ENCODE measurements around the gene SPAG17. TPM values are rescaled to one million over a fixed set of nuclear protein-coding genes. Genes with fewer than 3 reads are reported as not detected.

Gene SPAG17
- total and polyA plus RNA-seq, 4 experiments from 2014 or later: not detected

DNA sequence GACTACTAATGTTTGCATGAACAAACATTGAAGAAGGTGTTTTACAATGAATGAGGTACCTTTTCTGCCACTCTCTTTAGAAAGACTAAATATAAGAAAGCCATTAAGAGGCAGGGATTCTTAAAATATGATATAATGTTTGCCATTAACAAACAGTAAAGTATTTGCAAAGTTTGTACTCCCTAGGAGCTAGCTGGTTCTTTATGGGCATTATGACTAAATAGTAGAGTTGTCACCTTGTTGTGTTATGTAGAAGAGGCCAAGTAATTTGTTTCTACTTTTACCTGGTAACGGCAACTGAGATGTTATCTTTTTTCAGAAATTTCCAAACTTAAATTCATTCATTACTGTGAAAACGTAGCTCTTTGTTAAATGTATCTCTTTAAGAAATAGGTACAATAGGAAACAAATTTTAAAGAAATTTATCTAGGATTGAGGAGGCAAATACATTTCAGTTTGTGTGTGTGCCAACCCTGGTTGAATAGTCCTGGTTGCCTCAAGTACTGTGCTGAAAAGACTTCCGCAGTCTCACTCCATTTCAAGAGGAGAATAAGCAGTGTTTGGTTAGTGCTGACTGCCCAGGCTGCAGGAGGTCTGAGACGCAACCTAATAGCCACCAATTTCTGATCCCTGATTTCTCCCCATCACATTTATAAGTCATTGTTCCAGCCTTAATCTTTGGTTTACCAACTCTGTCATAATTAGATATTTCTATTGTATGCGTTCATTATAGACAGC lies 203.4 kb downstream of the SPAG17 start:
- Histone ChIP-seq H3K27ac (ENCODE audit: low read depth, low read length) (no peak overlapping the region), H3K4me3 (ENCODE audit: low read length in 2 of 2) (no peak overlapping the region), H3K36me3 (ENCODE audit: insufficient read depth, low read length) (no peaks in the 10 kb centered on the region), H3K27me3 (ENCODE audit: insufficient read depth, low read length) (no peaks in the 10 kb centered on the region), H3K4me1 (ENCODE audit: insufficient read depth, low read length) (no peaks in the 10 kb centered on the region), H3K9me3 (ENCODE audit: control insufficient read depth in 1 of 2, low read length in 2 of 2) (no peaks in the 10 kb centered on the region)
- Mint-ChIP-seq H3K27me3 (peaks cover 12 to 14% of the 10 kb centered on the region in 2 donors), H3K36me3 (no peaks in the 10 kb centered on the region), H3K4me1 (no peaks in the 10 kb centered on the region), H3K27ac (no peak overlapping the region), H3K4me3 (no peak overlapping the region), H3K9me3 (peaks cover 0 to 4% (median 0%) of the 10 kb centered on the region in 8 donors)
- no peak for DNase-seq
- intact Hi-C loops (cut with micrococcal nuclease): no loop called here
- ChIA-PET POLR2A (ENCODE audit: partially characterized antibody) (no interaction called here), CTCF (ENCODE audit: partially characterized antibody) (no interaction called here)

DNA sequence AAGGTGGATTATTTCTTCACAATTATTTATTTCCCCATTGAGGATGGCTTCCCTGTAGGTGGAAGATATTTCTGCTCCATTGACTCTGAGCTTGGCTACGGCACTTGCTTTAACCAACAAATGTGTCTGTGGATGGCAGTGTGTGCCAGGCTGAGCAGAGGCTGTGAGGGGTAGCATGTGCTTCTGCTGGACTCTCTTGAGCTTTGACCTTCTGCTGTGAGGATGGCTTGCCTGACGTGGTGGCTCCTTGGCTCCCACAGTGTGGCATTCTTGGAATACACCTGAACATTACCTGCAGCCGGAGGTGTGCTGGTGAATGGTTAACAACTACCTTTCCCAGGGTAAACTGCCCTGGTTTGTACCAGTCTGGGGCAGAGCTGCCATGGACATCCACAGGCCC lies 208.6 kb downstream of the SPAG17 start:
- intact Hi-C loops (cut with micrococcal nuclease): no loop called here
- H3K27me3 ChIP-seq (ENCODE audit: insufficient read depth, low read length): no peaks in the 10 kb centered on the region
- Mint-ChIP-seq H3K27me3 (peaks cover 0 to 5% of the 10 kb centered on the region in 2 donors), H3K36me3 (no peaks in the 10 kb centered on the region), H3K9me3 (no peaks in the 10 kb centered on the region), H3K4me1 (no peaks in the 10 kb centered on the region), H3K27ac (no peak overlapping the region), H3K4me3 (no peak overlapping the region)
- H3K27ac ChIP-seq (ENCODE audit: low read depth, low read length): no peak overlapping the region
- H3K36me3 ChIP-seq (ENCODE audit: insufficient read depth, low read length): no peaks in the 10 kb centered on the region
- no peak for DNase-seq
- no peaks in the 10 kb centered on the region for H3K9me3 ChIP-seq (ENCODE audit: control insufficient read depth in 1 of 2, low read length in 2 of 2)
- ChIA-PET CTCF (ENCODE audit: partially characterized antibody) (no interaction called here), POLR2A (ENCODE audit: partially characterized antibody) (no interaction called here)
- no peaks in the 10 kb centered on the region for H3K4me1 ChIP-seq (ENCODE audit: insufficient read depth, low read length)
- no peak overlapping the region for H3K4me3 ChIP-seq (ENCODE audit: low read length in 2 of 2)

DNA sequence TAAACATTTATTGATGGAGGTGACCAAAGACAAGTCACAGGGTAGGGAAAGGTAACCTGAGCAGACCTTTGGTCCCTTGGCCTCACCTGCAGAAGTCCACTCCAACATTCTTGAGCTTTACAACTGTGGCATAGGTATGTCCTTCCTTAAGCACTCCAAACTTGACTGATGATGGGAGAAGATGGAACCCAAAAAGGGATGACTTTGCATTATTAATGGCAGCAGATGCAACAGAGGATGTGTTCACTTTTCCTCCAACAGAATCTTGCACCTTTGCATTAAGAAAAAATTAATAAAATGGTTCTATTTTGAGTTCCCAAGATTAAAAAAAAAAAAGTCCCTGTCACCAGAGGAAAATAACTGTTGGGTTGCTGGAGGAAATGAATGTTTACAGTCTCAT lies 213.3 kb downstream of the SPAG17 start:
- no peak overlapping the region for H3K27ac Mint-ChIP-seq
- no peaks in the 10 kb centered on the region for H3K27me3 ChIP-seq (ENCODE audit: insufficient read depth, low read length)

DNA sequence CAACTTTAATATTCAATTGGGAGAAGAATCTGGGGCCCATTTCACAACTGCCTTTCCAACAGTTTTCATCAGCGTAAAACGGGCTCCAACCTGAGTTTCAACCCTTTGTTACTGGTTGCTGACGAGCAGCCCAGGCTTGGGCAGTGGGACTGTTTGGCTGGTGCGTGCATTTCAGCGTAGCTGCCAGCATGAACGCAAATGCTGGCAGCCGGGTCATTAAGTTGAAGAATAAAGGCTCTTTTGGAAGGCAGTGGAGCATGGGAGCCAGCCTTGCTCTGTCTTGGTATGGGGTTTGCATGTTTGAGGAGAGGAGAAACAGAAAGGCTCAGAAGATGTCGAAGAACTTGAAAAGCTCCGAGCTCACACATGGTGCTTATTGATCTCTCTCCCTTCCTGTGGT lies 214.8 kb downstream of the SPAG17 start:
- CTCF ChIA-PET (ENCODE audit: partially characterized antibody): no interaction called here
- intact Hi-C loops (cut with micrococcal nuclease): no loop called here

More for the DNA sequence above, 213.3 kb downstream of the SPAG17 start:
- H3K9me3 ChIP-seq (ENCODE audit: control insufficient read depth in 1 of 2, low read length in 2 of 2): no peaks in the 10 kb centered on the region
- H3K4me3 Mint-ChIP-seq: no peak overlapping the region
- no peaks in the 10 kb centered on the region for H3K36me3 ChIP-seq (ENCODE audit: insufficient read depth, low read length)
- POLR2A ChIA-PET (ENCODE audit: partially characterized antibody): no interaction called here
- H3K36me3 Mint-ChIP-seq: no peaks in the 10 kb centered on the region
- intact Hi-C loops (cut with micrococcal nuclease): no loop called here
- H3K4me1 ChIP-seq (ENCODE audit: insufficient read depth, low read length): no peaks in the 10 kb centered on the region
- no peak overlapping the region for H3K27ac ChIP-seq (ENCODE audit: low read depth, low read length)
- no peaks in the 10 kb centered on the region for H3K4me1 Mint-ChIP-seq
- CTCF ChIA-PET (ENCODE audit: partially characterized antibody): no interaction called here
- DNase-seq: no peak
- no peaks in the 10 kb centered on the region for H3K9me3 Mint-ChIP-seq
- H3K27me3 Mint-ChIP-seq: peaks cover 0 to 5% of the 10 kb centered on the region in 2 donors
- no peak overlapping the region for H3K4me3 ChIP-seq (ENCODE audit: low read length in 2 of 2)

DNA sequence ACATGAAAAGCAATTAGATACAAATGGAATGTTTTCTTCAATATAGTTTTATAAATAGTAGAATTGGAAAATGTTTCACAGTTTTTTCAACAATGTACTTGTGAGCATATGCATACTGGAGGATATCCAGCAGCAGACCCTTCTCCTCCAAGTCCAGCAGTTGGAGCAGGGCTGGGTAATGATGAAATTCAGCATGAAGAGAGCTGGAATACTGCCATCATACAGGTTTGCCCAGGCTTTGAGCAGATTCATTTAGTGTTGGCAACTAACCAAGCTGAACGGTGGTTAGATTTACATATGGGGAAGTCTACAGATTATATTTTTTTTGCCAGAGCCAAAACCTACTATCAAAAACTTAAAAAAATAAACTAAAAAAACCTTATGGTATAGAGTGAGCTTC lies 217.1 kb downstream of the SPAG17 start:
- intact Hi-C loops (cut with micrococcal nuclease): no loop called here

More for the DNA sequence above, 214.8 kb downstream of the SPAG17 start:
- Histone ChIP-seq H3K36me3 (ENCODE audit: insufficient read depth, low read length) (no peaks in the 10 kb centered on the region), H3K9me3 (ENCODE audit: control insufficient read depth in 1 of 2, low read length in 2 of 2) (no peaks in the 10 kb centered on the region), H3K4me3 (ENCODE audit: low read length in 2 of 2) (no peak overlapping the region), H3K4me1 (ENCODE audit: insufficient read depth, low read length) (no peaks in the 10 kb centered on the region), H3K27ac (ENCODE audit: low read depth, low read length) (no peak overlapping the region), H3K27me3 (ENCODE audit: insufficient read depth, low read length) (no peaks in the 10 kb centered on the region)
- no peaks in the 10 kb centered on the region for H3K9me3 Mint-ChIP-seq
- no peak overlapping the region for H3K27ac Mint-ChIP-seq
- POLR2A ChIA-PET (ENCODE audit: partially characterized antibody): no interaction called here
- H3K4me1 Mint-ChIP-seq: no peaks in the 10 kb centered on the region
- no peak for DNase-seq
- H3K4me3 Mint-ChIP-seq: no peak overlapping the region
- H3K36me3 Mint-ChIP-seq: peaks cover under 1 to 3% of the 10 kb centered on the region in 2 donors
- H3K27me3 Mint-ChIP-seq: peaks cover 0 to 2% of the 10 kb centered on the region in 2 donors

DNA sequence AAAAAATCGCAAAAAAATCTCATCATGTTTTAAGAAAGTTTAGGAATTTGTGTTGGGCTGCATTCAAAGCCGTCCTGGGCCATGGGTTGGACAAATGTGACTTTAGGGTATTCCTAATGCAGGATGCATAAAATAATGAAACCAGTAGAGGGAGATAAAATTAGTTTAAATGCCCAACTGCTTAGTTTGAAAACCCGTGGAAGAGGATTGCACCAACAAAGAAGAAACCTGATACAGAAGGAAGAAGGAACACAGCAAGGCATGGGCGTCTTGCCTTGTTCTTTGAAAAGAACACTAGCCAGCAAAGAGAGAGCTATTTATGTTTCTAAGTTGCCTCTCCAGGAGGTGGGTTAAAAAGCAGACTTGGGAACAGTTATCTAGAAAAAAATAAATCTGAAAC lies 217.6 kb downstream of the SPAG17 start:
- no peaks in the 10 kb centered on the region for H3K36me3 ChIP-seq (ENCODE audit: insufficient read depth, low read length)
- Mint-ChIP-seq H3K4me3 (no peak overlapping the region), H3K9me3 (no peaks in the 10 kb centered on the region), H3K27ac (no peak overlapping the region), H3K4me1 (no peaks in the 10 kb centered on the region), H3K36me3 (peaks cover 4 to 5% of the 10 kb centered on the region in 2 donors), H3K27me3 (no peaks in the 10 kb centered on the region)
- intact Hi-C loops (cut with micrococcal nuclease): no loop called here
- no peaks in the 10 kb centered on the region for H3K9me3 ChIP-seq (ENCODE audit: control insufficient read depth in 1 of 2, low read length in 2 of 2)
- ChIA-PET POLR2A (ENCODE audit: partially characterized antibody) (no interaction called here), CTCF (ENCODE audit: partially characterized antibody) (no interaction called here)
- no peak overlapping the region for H3K4me3 ChIP-seq (ENCODE audit: low read length in 2 of 2)
- no peak overlapping the region for H3K27ac ChIP-seq (ENCODE audit: low read depth, low read length)
- no peaks in the 10 kb centered on the region for H3K4me1 ChIP-seq (ENCODE audit: insufficient read depth, low read length)
- no peaks in the 10 kb centered on the region for H3K27me3 ChIP-seq (ENCODE audit: insufficient read depth, low read length)
- no peak for DNase-seq

More for the DNA sequence above, 217.1 kb downstream of the SPAG17 start:
- no peak for DNase-seq
- Histone ChIP-seq H3K27me3 (ENCODE audit: insufficient read depth, low read length) (no peaks in the 10 kb centered on the region), H3K9me3 (ENCODE audit: control insufficient read depth in 1 of 2, low read length in 2 of 2) (no peaks in the 10 kb centered on the region), H3K36me3 (ENCODE audit: insufficient read depth, low read length) (no peaks in the 10 kb centered on the region), H3K27ac (ENCODE audit: low read depth, low read length) (no peak overlapping the region), H3K4me3 (ENCODE audit: low read length in 2 of 2) (no peak overlapping the region), H3K4me1 (ENCODE audit: insufficient read depth, low read length) (no peaks in the 10 kb centered on the region)
- no peak overlapping the region for H3K27ac Mint-ChIP-seq
- ChIA-PET CTCF (ENCODE audit: partially characterized antibody) (no interaction called here), POLR2A (ENCODE audit: partially characterized antibody) (no interaction called here)
- no peaks in the 10 kb centered on the region for H3K9me3 Mint-ChIP-seq
- no peak overlapping the region for H3K4me3 Mint-ChIP-seq
- H3K27me3 Mint-ChIP-seq: no peaks in the 10 kb centered on the region
- no peaks in the 10 kb centered on the region for H3K4me1 Mint-ChIP-seq
- peaks cover 4% of the 10 kb centered on the region in 2 donors for H3K36me3 Mint-ChIP-seq

DNA sequence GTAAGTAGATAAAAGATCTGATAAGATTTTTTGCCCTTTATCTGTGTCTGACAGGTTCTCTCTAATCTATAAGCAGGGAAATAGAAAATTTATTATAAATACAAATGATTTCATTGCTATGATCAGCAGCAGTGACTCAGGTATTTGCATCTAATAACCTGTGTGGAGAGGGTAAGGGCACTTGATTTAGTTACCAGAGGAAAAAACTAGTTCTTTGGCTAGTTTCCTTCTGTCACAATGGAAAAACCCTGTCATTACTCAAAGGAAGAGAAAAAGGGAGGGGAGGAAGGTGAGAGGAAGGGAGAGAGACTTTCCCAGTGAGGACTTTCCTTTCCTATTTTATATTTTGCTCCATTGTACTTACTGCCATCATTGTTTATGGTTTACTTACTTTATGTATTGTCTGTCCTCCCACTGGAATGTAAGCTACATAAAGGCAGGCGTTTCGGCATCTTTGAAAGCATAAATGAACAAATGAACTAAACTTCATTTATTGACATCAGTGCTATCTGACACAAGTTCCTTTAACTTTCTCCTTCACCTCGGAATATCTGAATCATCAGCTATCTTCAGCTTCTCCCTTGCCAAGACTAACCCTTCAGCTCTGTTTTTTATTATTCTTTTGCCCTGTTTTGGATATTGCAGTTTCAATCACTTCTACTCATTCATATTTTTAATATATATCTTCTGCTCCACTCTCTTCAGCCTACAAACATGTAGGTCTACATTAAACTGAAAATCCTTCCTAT lies 220.6 kb downstream of the SPAG17 start:
- H3K36me3 Mint-ChIP-seq: peaks cover 16 to 25% of the 10 kb centered on the region in 2 donors
- no peaks in the 10 kb centered on the region for H3K4me1 Mint-ChIP-seq
- no peak for DNase-seq
- H3K9me3 Mint-ChIP-seq: no peaks in the 10 kb centered on the region
- H3K27me3 ChIP-seq (ENCODE audit: insufficient read depth, low read length): no peaks in the 10 kb centered on the region
- H3K27me3 Mint-ChIP-seq: no peaks in the 10 kb centered on the region
- no peaks in the 10 kb centered on the region for H3K4me1 ChIP-seq (ENCODE audit: insufficient read depth, low read length)
- H3K27ac ChIP-seq (ENCODE audit: low read depth, low read length): no peak overlapping the region
- H3K9me3 ChIP-seq (ENCODE audit: control insufficient read depth in 1 of 2, low read length in 2 of 2): no peaks in the 10 kb centered on the region
- peaks cover 5% of the 10 kb centered on the region for H3K36me3 ChIP-seq (ENCODE audit: insufficient read depth, low read length)
- no peak overlapping the region for H3K4me3 Mint-ChIP-seq
- CTCF ChIA-PET (ENCODE audit: partially characterized antibody): no interaction called here
- H3K27ac Mint-ChIP-seq: no peak overlapping the region
- no peak overlapping the region for H3K4me3 ChIP-seq (ENCODE audit: low read length in 2 of 2)
- intact Hi-C loops (cut with micrococcal nuclease): no loop called here
- POLR2A ChIA-PET (ENCODE audit: partially characterized antibody): no interaction called here
